Activated CD4-positive, alpha-beta T cell treated with anti-CD3 and anti-CD28 coated beads, Interleukin-2, amount 50 U/mL, for 4 hours (primary cell): Measurements from ENCODE around the gene LAPTM5.

Experiments used
- DNase-seq, 2 experiments: peaks; one replicate each; pipeline ENCODE4 v3.0.0-alpha.2; 2020

LAPTM5 gene

GRCh38 chr1:30710407-30710806 lies 47.2 kb downstream of the LAPTM5 start:
- no peak for DNase-seq

GRCh38 chr1:30708361-30708728 lies 49.2 kb downstream of the LAPTM5 start:
- DNase-seq = no peak

GRCh38 chr1:30707412-30708360 lies 49.9 kb downstream of the LAPTM5 start:
- DNase-seq = peak; percentile 49 to 50

- DNase-seq = no peak
Measured at GRCh38 chr1:30706528-30706927, 51.0 kb downstream of the LAPTM5 start.

- no peak for DNase-seq
Measured at GRCh38 chr1:30705698-30706097, 51.9 kb downstream of the LAPTM5 start.

- DNase-seq = no peak
Measured at GRCh38 chr1:30704765-30705509, 52.6 kb downstream of the LAPTM5 start.

- no peak for DNase-seq
Measured at GRCh38 chr1:30704271-30704670, 53.3 kb downstream of the LAPTM5 start.

- no peak for DNase-seq
Measured at GRCh38 chr1:30702823-30703222, 54.8 kb downstream of the LAPTM5 start.

- no peak for DNase-seq
Measured at GRCh38 chr1:30701258-30701633, 56.3 kb downstream of the LAPTM5 start.

- DNase-seq = no peak
Measured at GRCh38 chr1:30700528-30701257, 56.9 kb downstream of the LAPTM5 start.

GRCh38 chr1:30699762-30700161 lies 57.8 kb downstream of the LAPTM5 start:
- no peak for DNase-seq

- no peak for DNase-seq
Measured at GRCh38 chr1:30698401-30698981, 59.1 kb downstream of the LAPTM5 start.

GRCh38 chr1:30697571-30698376 lies 59.8 kb downstream of the LAPTM5 start:
- no peak for DNase-seq

- no peak for DNase-seq
Measured at GRCh38 chr1:30696831-30697230, 60.7 kb downstream of the LAPTM5 start.

- no peak for DNase-seq
Measured at GRCh38 chr1:30695439-30695841, 62.1 kb downstream of the LAPTM5 start.

GRCh38 chr1:30694280-30695175 lies 63.0 kb downstream of the LAPTM5 start:
- DNase-seq = no peak

- no peak for DNase-seq
Measured at GRCh38 chr1:30693822-30694221, 63.8 kb downstream of the LAPTM5 start.

GRCh38 chr1:30693366-30693765 lies 64.2 kb downstream of the LAPTM5 start:
- DNase-seq = no peak

GRCh38 chr1:30692948-30693301 lies 64.6 kb downstream of the LAPTM5 start:
- DNase-seq = no peak

GRCh38 chr1:30692201-30692947 lies 65.2 kb downstream of the LAPTM5 start:
- no peak for DNase-seq
